Activated CD8-positive, alpha-beta memory T cell treated with anti-CD3 and anti-CD28 coated beads for 48 hours (primary cell): ENCODE measurements around the gene TCAIM.
"Not testable (repeated sequence)": the region's sequence is repeated elsewhere in the genome, so short reads cannot be mapped to it uniquely, and the experiment has no call there.

ENCODE experiments used
- DNase-seq, 3 experiments: peaks; one replicate each; pipeline ENCODE4 v3.0.0-alpha.2; 2020; ENCODE audit warnings: low read depth in 2 of 3, low spot score in 2 of 3

The TCAIM gene

GRCh38 chr3:44414517-44415090, 76.0 kb downstream of the TCAIM start:
- no peak for DNase-seq

DNA sequence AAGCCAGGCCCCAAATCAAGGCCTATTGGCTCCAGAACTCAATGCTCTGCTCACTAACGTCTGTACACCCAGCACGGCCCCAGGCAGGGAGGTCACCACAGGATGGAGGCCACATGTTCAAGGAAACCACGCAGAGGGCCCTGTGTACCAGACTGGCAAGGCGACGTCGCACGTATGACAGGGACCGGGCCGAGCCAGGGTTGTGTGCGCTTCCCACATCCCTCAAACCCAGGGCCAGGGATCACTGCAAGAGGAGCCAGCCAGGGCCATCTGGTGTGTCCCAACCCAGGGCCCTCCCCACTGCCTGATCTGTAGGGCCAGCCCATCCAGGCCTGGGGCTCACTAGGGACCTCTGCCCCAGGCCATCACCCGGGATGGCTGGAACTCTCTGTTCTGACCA, 76.9 kb downstream of the TCAIM start:
- DNase-seq: no peak

DNA sequence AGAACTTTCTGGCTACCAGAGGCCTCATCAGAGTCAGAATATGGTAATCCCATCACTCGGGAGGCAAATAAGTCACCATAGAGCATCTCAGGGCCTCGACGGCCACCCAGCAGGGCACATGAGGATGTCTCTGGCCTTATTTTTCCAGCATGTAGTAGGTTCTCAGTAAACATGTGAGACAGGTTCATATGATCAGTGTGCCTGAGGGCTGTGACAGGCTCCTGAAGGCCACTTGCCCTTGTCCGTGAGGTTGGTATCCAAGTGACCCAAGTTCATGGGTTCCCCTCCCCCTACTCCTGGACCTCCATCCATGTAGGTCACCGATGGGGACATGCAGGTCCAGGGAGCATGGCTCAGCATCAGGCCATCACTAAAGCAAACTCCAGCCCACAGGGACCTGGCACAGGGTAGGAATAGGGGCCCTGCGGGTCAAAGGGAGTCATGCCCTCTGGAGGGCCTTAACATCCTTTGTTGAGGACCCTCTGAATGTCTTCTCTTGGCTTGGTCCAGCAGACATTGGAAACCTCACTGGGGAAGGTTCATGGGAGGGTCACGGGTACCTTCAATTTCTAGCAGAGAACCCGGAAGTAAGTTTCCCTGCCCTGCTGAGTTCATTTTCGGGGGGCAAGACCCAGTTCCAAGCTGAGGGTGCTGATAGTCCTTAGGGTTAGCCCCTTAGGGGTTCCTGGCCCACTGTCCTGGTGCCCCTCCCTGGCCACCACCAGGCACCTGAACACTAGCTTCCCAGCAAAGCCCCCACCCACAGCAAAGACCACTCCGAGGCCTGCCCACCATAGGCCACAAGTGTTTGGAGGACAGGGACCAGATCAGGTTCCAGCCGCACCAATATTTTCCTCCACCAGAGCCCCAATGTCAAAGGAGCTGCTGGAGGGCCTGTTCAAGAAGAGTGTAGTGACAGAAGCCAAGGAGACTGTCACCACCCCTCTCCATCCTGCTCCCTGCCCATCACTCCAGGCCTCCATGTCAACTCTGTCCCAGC, 77.8 kb downstream of the TCAIM start:
- DNase-seq: no peak

- not testable (repeated sequence) for DNase-seq
Observed at GRCh38 chr3:44418118-44418517, 79.6 kb downstream of the TCAIM start.

- no peak for DNase-seq
Observed at GRCh38 chr3:44418549-44418948, 80.0 kb downstream of the TCAIM start.

DNA sequence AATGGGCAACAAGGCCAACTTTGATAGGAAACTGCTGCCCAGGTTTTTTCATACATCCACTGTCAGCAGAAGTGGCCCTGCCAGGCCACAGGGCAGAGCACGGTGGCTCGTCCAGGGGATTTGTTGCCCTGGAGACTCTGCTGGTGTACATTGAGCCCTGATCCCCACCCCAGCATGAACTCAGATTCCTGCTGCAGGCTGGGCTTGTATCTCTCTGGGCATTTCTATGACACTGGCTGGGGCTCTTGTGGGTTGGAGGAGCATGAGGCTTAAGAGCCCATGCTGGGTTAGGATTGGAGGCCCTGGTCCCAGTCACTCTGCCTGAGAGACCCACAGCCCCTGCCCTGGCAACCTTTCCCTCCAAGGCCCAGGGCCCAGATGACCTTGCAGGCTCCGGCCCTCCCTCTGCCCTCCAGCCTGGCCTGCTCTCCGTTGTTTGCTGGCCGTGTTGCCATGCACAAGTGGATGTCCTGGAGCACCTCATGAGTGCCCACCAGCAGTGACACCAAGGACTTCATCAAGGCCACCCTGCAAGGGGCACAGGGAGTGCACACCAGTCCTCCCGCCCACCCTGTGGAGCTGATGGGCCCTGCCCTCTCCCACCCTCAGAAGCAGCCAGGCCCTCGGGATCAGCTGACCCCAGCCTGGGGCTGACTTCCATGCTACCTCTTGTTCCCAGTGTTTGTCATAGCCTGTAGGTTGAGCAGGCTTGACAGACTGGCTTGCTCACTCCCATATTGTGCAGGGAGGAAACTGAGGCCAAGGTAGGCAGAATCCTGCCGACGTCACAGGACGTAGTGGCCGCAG, 80.8 kb downstream of the TCAIM start:
- DNase-seq: no peak

DNA sequence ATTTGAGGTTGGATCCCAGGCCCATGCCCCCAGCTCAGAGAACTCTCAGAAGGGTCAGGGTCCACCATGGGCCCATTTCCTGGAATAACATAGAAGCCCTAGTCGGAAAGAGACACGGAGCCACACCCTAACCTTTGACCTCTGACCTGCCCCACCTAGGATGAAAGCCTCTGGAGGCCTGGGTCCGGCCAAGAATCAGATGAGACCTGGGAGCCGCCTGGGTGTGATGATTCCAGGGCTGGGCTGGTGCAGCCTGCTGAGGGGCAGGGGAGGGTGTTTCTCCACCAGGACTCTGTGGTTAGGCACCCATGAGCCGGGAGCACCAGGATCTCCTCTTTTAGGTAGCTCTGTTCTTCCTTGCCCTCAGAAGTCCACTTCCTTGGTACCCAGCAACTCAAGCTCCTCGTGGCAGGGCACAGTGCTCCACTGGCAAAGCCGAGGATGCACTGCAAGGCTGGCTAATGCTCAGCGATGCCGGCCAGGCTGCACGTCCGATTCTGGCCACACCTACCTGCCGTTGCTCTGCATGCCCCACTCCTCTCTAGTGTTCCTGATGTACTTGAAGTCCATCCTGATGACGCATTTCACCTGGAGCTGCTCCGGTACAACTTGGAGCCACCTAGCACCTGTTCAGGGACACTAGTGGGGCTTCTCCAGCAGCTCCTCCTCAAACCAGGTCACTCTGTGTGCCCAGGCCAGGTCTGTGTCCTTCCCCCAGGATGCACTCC, 81.5 kb downstream of the TCAIM start:
- DNase-seq: no peak

DNA sequence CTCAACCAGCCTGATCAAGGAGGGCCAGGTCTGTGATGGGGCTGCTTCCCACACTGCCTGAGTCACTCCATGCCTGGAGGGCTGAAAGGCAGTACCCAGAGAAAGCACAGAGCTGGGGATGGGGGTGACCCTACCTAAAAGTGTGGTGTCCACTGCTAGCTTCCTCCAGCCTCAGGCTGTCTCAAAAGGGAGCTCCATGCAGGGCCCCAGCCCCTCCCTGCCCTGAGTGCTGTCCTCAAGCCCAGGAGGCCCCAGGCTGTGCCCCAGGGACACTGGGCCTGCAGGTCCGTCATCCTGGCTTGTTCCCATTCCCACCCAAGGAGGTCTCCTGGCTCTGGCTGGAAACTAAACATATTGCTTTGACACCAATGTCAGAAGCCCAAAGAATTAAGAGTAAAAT, 82.1 kb downstream of the TCAIM start:
- no peak for DNase-seq

DNA sequence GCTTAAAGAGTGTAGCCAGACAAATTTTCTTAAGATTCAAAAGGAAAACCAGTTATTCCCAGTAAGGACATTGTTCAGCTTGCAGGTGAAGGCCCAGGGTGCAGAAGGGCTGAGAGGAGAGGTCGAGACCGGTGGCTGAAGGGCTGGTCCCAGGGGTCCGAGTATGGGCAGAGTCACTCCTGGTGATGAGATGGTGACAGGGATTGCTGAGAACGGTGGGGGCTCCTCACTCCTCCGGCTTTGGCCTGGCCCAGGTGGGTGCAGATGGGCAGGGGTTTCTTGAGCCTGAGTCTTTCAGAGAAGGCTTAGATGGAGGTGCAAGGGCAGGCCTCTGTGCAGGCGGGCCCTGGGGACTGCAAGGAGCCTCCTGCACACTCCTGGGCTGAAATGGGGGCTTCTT, 82.7 kb downstream of the TCAIM start:
- no peak for DNase-seq

GRCh38 chr3:44424758-44425157, 86.2 kb downstream of the TCAIM start:
- no peak for DNase-seq

DNA sequence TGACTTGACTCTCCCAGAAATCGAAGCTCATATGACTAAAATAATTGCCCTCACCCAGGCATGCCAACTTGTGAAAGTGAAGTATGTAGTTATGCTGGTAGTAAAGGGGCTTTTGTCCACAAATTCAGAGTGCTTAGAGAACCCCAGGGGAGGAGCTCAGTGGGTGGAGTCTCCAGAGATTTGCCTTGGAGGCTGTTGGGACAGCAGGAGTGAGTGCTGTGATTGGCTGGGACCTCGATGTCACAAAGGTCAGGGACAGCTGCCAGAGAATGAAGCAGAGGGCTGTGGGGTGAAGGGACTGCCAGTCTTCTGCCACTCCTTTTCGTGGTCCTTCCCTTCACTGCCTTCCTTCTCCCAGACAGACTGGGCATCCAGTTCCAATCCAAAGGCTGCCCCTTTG, 89.1 kb downstream of the TCAIM start:
- no peak for DNase-seq

DNA sequence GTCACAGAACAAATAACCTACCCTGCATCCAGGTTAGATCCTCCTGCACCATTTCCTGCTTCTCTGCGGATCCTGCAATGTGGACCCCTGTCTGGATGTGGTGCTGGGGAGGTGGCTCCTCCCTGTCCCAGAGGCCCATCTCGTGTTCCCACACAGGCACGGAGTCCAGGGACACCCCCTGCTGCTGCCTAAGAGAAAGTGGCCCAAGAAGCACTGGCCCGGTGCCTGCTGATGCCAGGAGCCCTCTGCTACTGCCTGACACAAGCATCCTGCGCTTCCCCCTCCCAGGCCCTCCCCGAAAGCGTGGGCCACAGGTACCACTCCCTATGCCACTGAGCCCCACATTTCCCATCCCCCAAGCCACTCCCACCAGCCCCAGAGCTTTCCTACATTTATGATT, 90.3 kb downstream of the TCAIM start:
- no peak for DNase-seq

DNA sequence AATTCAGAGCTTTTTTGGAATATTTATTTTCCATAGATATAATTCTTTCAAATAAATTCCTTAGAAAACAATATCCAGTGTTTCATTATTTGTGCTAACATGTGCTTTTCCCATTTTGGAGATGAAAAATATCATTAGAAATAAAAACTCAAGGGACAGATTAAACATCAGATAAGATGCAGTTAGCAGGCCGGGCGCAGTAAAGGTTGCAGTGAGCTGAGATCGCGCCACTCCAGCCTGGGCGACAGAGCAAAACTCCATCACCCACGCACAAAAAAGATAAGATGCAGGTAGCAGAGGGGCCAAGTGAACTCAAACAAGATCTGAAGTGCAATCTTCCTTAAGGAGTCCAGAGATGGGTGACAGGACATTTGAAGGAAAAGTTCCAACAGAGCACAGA, 90.9 kb downstream of the TCAIM start:
- DNase-seq: no peak

- no peak for DNase-seq
Observed at GRCh38 chr3:44430466-44430865, 91.9 kb downstream of the TCAIM start.

DNA sequence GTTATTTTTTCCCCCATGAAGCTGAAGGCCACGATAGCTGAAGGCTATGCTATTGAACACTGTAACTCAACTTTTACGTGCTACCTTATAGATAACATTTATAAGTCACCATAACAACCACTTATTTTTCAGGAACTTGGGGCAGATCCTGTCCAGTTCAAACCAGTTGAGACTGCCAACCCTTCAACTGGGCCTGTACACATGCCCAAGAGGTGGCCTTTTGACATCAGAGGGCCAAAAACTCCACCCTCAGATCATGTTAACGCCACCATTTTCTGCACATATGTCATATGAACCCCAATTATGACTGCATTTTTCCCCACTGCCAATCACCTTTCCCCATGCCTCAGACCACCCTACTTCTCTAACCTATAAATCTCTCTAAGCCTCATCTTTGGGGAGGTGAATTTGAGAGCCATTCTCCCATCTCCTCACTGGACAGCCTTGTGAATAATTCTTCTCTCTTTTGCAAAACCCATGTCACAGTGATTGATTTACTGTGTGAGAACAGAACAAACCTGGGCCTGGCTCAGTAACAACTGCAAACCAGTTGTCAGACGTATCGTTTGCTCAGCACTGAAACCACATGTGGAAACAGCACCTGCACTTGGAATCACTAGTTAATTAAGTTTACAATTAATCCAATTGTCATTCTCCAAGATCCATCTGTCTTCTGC, 96.4 kb downstream of the TCAIM start:
- DNase-seq: no peak

- no peak for DNase-seq
Observed at GRCh38 chr3:44436181-44436580, 97.6 kb downstream of the TCAIM start.

DNA sequence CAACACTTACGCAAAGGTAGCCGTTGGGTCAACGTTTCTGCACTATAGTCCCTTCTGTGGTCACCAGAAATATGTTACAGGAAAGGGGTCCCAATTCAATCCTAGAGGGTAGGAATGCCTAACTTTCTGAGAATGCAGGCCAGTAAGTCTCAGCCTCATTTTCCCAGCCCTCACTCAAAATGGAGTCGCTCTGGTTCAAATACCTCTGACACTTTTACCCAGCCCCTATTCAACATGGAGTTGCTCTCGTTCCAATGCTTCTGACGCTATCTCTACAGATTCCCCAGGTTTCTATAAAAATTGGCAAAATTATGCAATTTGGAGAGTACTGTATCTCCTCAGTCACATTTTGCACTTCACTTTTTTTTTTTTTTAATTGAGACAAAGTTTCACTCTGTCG, 99.2 kb downstream of the TCAIM start:
- DNase-seq: no peak

GRCh38 chr3:44439499-44440295, 101.1 kb downstream of the TCAIM start:
- peak; percentile 19 to 48 (median 27) for DNase-seq

DNA sequence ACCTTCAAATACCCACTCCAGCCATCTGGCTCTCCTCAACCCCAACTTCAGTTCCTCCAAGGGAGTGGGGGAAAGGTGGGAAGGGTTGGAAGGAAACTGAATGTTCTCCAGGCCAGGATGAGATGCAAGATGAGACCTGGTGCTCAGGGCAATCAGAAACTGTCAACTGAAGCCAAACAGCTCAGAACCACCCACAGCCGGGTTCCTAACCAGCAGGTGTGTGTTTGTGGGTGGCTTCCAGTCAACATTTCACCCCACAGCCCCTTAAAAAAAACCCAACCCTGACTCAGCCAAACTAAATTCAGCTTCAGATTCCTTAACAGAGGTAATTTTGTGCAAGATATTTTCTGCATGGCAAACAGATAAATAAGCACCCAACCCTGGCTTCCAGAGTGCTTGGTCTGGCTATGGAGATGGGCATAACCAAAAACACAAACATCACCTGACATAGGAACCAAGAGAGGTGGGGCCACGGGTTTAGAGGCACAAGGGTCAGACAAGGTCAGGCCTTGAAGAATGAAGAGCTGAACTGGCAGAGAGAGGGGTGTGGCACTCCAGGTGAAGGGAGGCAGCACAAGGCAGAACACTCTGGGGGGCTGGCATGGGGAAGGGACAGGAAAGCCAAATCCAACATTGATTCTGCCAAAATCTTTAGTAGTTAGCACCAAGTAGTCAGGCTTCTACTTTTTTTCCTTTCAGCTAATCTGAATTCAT, 104.2 kb downstream of the TCAIM start:
- no peak for DNase-seq
